Measurements from ENCODE around the gene FAM171A1. TPM values are rescaled to one million over a fixed set of nuclear protein-coding genes. Genes with fewer than 3 reads are reported as not detected.

Gene FAM171A1
- total and polyA plus RNA-seq, 2 of the 13 experiments (the other 11 are each of a cell fraction or from before 2014, with no cell fraction given), result 21.5 to 34.7 TPM

GRCh38 chr10:15169555-15170401 lies 201.3 kb downstream of the FAM171A1 start (continued):
- TF ChIP-seq ZSCAN21 (CRISPR knock-in tag; IDR thresholded peaks at IDR 0.05; ENCODE audit: borderline replicate concordance), result no peak
- TF ChIP-seq ZNF652 (CRISPR knock-in tag; IDR thresholded peaks at IDR 0.05; ENCODE audit: borderline replicate concordance, low read depth), result no peak
- TF ChIP-seq ZNF143 (CRISPR knock-in tag; IDR thresholded peaks at IDR 0.05), result no peak
- no peak for TF ChIP-seq TERF1 (CRISPR knock-in tag; IDR thresholded peaks at IDR 0.05)
- TF ChIP-seq ZNF891 (CRISPR knock-in tag; IDR thresholded peaks at IDR 0.05), result no peak
- TF ChIP-seq ATF7-NPFF (CRISPR knock-in tag; IDR thresholded peaks at IDR 0.05; ENCODE audit: low read depth), result no peak
- TF ChIP-seq ZNF350 (CRISPR knock-in tag; IDR thresholded peaks at IDR 0.05; ENCODE audit: borderline replicate concordance, low read depth), result no peak
- TF ChIP-seq ZBTB1 (CRISPR knock-in tag; IDR thresholded peaks at IDR 0.05; ENCODE audit: borderline replicate concordance), result no peak
- no peak for TF ChIP-seq NFRKB (IDR thresholded peaks at IDR 0.05)
- TF ChIP-seq SMYD3 (CRISPR knock-in tag; IDR thresholded peaks at IDR 0.05), result no peak
- no peak for TF ChIP-seq ZNF614 (CRISPR knock-in tag; IDR thresholded peaks at IDR 0.05; ENCODE audit: borderline replicate concordance)
- TF ChIP-seq TCF7 (IDR thresholded peaks at IDR 0.05; ENCODE audit: low read depth), result no peak
- no peak for TF ChIP-seq KDM1A (CRISPR knock-in tag; IDR thresholded peaks at IDR 0.05)
- TF ChIP-seq ARID5B (CRISPR knock-in tag; IDR thresholded peaks at IDR 0.05), result no peak
- no peak for TF ChIP-seq ZEB1 (IDR thresholded peaks at IDR 0.05; ENCODE audit: insufficient replicate concordance, low read depth)
- TF ChIP-seq HMGXB3 (CRISPR knock-in tag; IDR thresholded peaks at IDR 0.05; ENCODE audit: borderline replicate concordance), result no peak
- TF ChIP-seq ELF3 (CRISPR knock-in tag; IDR thresholded peaks at IDR 0.05), result no peak
- TF ChIP-seq IRF9 (CRISPR knock-in tag; IDR thresholded peaks at IDR 0.05; ENCODE audit: borderline replicate concordance), result no peak
- TF ChIP-seq ZNF121 (CRISPR knock-in tag; IDR thresholded peaks at IDR 0.05), result peak; percentile 49; the same call in 1 of the 2 replicates
